Measurements from ENCODE around the gene PTPRM.
"Not testable (repeated sequence)": the region's sequence is repeated elsewhere in the genome, so short reads cannot be mapped to it uniquely, and the experiment has no call there.

The PTPRM gene

GRCh38 chr18:7725897-7726296 lies 158.8 kb downstream of the PTPRM start:
- no peak for DNase-seq (ENCODE audit: low read depth in 2 of 2)

GRCh38 chr18:7726522-7726921 lies 159.4 kb downstream of the PTPRM start:
- no peak for DNase-seq (ENCODE audit: low read depth in 2 of 2)

GRCh38 chr18:7727361-7728076 lies 160.4 kb downstream of the PTPRM start:
- DNase-seq (ENCODE audit: low read depth in 2 of 2), result no peak

- DNase-seq (ENCODE audit: low read depth in 2 of 2), result no peak
Observed at GRCh38 chr18:7728297-7728696, 161.2 kb downstream of the PTPRM start.

- DNase-seq (ENCODE audit: low read depth in 2 of 2), result no peak
Observed at GRCh38 chr18:7729868-7730267, 162.8 kb downstream of the PTPRM start.

GRCh38 chr18:7730682-7731081 lies 163.6 kb downstream of the PTPRM start:
- DNase-seq (ENCODE audit: low read depth in 2 of 2), result no peak

- DNase-seq (ENCODE audit: low read depth in 2 of 2), result no peak
Observed at GRCh38 chr18:7733642-7734041, 166.5 kb downstream of the PTPRM start.

GRCh38 chr18:7735196-7735595 lies 168.1 kb downstream of the PTPRM start:
- DNase-seq (ENCODE audit: low read depth in 2 of 2), result no peak

GRCh38 chr18:7735626-7736175 lies 168.6 kb downstream of the PTPRM start:
- DNase-seq (ENCODE audit: low read depth in 2 of 2), result no peak

GRCh38 chr18:7736526-7736925 lies 169.4 kb downstream of the PTPRM start:
- not testable (repeated sequence) for DNase-seq (ENCODE audit: low read depth in 2 of 2)

- no peak for DNase-seq (ENCODE audit: low read depth in 2 of 2)
Observed at GRCh38 chr18:7737550-7737949, 170.4 kb downstream of the PTPRM start.

GRCh38 chr18:7740821-7741220 lies 173.7 kb downstream of the PTPRM start:
- DNase-seq (ENCODE audit: low read depth in 2 of 2), result no peak

GRCh38 chr18:7741640-7742039 lies 174.5 kb downstream of the PTPRM start:
- no peak for DNase-seq (ENCODE audit: low read depth in 2 of 2)

- no peak for DNase-seq (ENCODE audit: low read depth in 2 of 2)
Observed at GRCh38 chr18:7742224-7742623, 175.1 kb downstream of the PTPRM start.

- DNase-seq (ENCODE audit: low read depth in 2 of 2), result no peak
Observed at GRCh38 chr18:7743256-7743655, 176.1 kb downstream of the PTPRM start.

- no peak for DNase-seq (ENCODE audit: low read depth in 2 of 2)
Observed at GRCh38 chr18:7746106-7746505, 179.0 kb downstream of the PTPRM start.

- no peak for DNase-seq (ENCODE audit: low read depth in 2 of 2)
Observed at GRCh38 chr18:7748251-7749007, 181.3 kb downstream of the PTPRM start.

- no peak for DNase-seq (ENCODE audit: low read depth in 2 of 2)
Observed at GRCh38 chr18:7749008-7749405, 181.9 kb downstream of the PTPRM start.

- DNase-seq (ENCODE audit: low read depth in 2 of 2), result no peak
Observed at GRCh38 chr18:7749510-7749981, 182.4 kb downstream of the PTPRM start.

- no peak for DNase-seq (ENCODE audit: low read depth in 2 of 2)
Observed at GRCh38 chr18:7750095-7750663, 183.1 kb downstream of the PTPRM start.

- DNase-seq (ENCODE audit: low read depth in 2 of 2), result no peak
Observed at GRCh38 chr18:7750966-7751365, 183.8 kb downstream of the PTPRM start.

GRCh38 chr18:7754258-7754657 lies 187.1 kb downstream of the PTPRM start:
- DNase-seq (ENCODE audit: low read depth in 2 of 2), result no peak
